ENCODE measurements around the gene NOP10.

- TF ChIP-seq CTCF (IDR thresholded peaks at IDR 0.05) = no peak
- TF ChIP-seq EZH2 (IDR thresholded peaks at IDR 0.05; ENCODE audit: borderline replicate concordance, insufficient read depth, low read depth, low read length, poor library complexity, severe bottlenecking) = no peak
These were observed 38.3 kb downstream of the NOP10 start for GRCh38 chr15:34304613-34305012.
